ENCODE measurements around the gene ARHGEF4.

DNA sequence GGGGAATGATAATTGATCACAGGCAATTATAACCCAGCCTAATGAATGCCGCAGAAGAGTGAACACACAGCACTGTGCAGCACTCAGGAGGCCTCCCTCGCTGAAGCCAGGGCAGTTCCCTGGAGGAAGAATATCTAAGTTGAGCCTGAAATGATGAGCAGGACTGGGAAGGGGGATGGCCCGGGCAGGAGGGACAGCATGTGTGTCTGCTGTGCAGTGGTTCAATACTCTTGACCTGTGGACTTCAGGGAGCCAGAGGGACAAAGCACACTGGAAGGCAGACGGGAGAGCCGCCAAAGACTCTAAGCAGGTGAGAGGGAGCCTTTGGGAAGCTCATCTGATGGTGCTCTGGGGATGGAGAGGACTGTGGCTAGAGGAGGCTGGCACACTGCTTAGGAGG lies 62.6 kb downstream of the ARHGEF4 start:
- TF ChIP-seq, protein P1, sequence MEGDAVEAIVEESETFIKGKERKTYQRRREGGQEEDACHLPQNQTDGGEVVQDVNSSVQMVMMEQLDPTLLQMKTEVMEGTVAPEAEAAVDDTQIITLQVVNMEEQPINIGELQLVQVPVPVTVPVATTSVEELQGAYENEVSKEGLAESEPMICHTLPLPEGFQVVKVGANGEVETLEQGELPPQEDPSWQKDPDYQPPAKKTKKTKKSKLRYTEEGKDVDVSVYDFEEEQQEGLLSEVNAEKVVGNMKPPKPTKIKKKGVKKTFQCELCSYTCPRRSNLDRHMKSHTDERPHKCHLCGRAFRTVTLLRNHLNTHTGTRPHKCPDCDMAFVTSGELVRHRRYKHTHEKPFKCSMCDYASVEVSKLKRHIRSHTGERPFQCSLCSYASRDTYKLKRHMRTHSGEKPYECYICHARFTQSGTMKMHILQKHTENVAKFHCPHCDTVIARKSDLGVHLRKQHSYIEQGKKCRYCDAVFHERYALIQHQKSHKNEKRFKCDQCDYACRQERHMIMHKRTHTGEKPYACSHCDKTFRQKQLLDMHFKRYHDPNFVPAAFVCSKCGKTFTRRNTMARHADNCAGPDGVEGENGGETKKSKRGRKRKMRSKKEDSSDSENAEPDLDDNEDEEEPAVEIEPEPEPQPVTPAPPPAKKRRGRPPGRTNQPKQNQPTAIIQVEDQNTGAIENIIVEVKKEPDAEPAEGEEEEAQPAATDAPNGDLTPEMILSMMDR (IDR thresholded peaks at IDR 0.05): no peak
- no peak for TF ChIP-seq POLR2A (IDR thresholded peaks at IDR 0.05)
